ENCODE data around the gene ZNF500. TPM values are rescaled to one million over a fixed set of nuclear protein-coding genes. Genes with fewer than 3 reads are reported as not detected.

ZNF500 gene
- total RNA-seq, 1 experiment from 2014 or later, result 23.6 TPM

DNA sequence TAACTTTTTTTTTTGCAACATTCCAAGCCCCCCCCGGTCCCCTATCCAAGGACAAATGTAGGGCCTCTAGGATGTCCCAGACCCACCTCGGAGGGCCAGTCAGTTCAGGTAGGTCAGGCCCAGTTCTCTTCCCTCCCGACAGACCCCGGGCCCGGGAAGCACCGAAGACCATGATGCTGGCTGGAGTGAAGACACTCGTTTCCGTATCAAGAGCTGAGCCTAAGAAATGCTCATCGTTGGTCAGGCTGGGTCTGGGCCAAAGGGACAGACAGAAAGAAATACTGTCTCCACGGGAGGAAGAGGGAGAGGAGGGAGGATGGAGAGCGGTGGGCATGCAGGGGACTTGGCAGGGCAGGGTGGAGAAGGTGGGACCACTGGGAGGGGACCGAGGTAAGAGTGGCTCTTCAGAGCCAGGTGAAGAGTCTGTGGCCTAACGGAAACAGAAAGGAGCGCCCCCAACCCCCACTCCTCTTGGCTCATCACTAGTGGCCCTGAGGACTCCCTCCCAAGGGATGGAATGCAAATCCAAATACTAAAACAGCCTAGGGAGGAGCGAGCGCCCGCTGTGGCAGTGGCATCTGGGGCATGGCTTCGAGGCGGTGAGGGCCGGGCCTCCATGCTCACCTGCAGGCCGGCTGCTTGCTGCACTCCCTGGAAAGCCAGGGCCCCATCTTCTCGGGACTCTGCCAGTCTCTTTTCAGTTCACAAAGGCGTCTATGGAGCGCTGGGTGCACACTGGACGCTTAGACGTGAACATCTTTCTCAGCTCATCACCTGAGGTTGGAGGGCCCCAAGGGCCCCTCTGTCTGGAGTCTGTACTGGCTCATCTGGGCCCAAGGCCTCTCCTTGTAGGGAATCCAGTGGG lies 37.2 kb upstream of the ZNF500 start:
- CTCF ChIA-PET, result interaction anchor here (1.1 kb wide), 1 partner anchor 152 kb away, joined by 4 read pairs; no protein-coding TSS in a partner anchor
- intact Hi-C loops (cut with micrococcal nuclease; ENCODE audit: unreplicated experiment), result loop anchor here (2.0 kb wide), 1 partner anchor 153 kb away; no protein-coding TSS in a partner anchor
- Mint-ChIP-seq H3K4me3 (ENCODE audit: low read depth, unreplicated experiment) (peak overlapping the region; percentile 82), H3K27me3 (ENCODE audit: unreplicated experiment) (no peaks in the 10 kb centered on the region), H3K36me3 (ENCODE audit: insufficient read depth, unreplicated experiment) (peaks cover 97% of the 10 kb centered on the region), H3K4me1 (ENCODE audit: low read depth, unreplicated experiment) (peaks cover 9% of the 10 kb centered on the region), H3K27ac (ENCODE audit: unreplicated experiment) (peak overlapping the region; percentile 90), H3K9me3 (ENCODE audit: low read depth, unreplicated experiment) (no peaks in the 10 kb centered on the region)
- DNase-seq, result no peak
- BruUV-seq (replicated peaks), result no TSS peak
- TF ChIP-seq, protein P1, sequence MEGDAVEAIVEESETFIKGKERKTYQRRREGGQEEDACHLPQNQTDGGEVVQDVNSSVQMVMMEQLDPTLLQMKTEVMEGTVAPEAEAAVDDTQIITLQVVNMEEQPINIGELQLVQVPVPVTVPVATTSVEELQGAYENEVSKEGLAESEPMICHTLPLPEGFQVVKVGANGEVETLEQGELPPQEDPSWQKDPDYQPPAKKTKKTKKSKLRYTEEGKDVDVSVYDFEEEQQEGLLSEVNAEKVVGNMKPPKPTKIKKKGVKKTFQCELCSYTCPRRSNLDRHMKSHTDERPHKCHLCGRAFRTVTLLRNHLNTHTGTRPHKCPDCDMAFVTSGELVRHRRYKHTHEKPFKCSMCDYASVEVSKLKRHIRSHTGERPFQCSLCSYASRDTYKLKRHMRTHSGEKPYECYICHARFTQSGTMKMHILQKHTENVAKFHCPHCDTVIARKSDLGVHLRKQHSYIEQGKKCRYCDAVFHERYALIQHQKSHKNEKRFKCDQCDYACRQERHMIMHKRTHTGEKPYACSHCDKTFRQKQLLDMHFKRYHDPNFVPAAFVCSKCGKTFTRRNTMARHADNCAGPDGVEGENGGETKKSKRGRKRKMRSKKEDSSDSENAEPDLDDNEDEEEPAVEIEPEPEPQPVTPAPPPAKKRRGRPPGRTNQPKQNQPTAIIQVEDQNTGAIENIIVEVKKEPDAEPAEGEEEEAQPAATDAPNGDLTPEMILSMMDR (IDR thresholded peaks at IDR 0.05; ENCODE audit: unreplicated experiment), result no peak

DNA sequence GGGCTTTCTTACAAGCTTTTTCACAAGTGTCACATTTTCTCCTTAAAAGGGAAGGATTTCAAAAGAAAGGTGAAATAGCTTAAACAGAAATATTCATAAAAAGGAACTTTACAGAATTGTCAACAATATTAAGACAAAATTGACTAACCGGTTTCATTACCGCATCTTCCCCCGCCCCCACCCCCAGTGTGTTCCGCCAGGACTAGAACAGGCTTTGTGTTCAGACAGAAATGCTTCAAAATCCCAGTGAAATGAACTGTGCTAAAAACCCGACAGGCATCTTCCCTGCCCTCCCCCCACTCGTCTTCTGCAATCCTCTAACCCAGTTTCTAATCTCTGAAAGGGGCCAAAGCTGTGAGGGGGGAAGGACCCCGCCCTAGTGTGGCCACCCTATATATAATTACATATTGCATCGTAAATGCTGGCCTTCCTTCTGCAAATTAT lies 36.5 kb upstream of the ZNF500 start:
- BruUV-seq (replicated peaks), result no TSS peak
- TF ChIP-seq, protein P1 (IDR thresholded peaks at IDR 0.05; ENCODE audit: unreplicated experiment), result no peak
- Mint-ChIP-seq H3K36me3 (ENCODE audit: insufficient read depth, unreplicated experiment) (peaks cover 98% of the 10 kb centered on the region), H3K4me1 (ENCODE audit: low read depth, unreplicated experiment) (peaks cover 9% of the 10 kb centered on the region), H3K9me3 (ENCODE audit: low read depth, unreplicated experiment) (no peaks in the 10 kb centered on the region), H3K27ac (ENCODE audit: unreplicated experiment) (peak overlapping the region; percentile 90), H3K27me3 (ENCODE audit: unreplicated experiment) (no peaks in the 10 kb centered on the region), H3K4me3 (ENCODE audit: low read depth, unreplicated experiment) (peak overlapping the region; percentile 82)
- CTCF ChIA-PET, result interaction anchor here (1.1 kb wide), 1 partner anchor 152 kb away, joined by 4 read pairs; no protein-coding TSS in a partner anchor
- intact Hi-C loops (cut with micrococcal nuclease; ENCODE audit: unreplicated experiment), result loop anchor here (2.0 kb wide), 1 partner anchor 153 kb away; no protein-coding TSS in a partner anchor
- DNase-seq, result no peak

DNA sequence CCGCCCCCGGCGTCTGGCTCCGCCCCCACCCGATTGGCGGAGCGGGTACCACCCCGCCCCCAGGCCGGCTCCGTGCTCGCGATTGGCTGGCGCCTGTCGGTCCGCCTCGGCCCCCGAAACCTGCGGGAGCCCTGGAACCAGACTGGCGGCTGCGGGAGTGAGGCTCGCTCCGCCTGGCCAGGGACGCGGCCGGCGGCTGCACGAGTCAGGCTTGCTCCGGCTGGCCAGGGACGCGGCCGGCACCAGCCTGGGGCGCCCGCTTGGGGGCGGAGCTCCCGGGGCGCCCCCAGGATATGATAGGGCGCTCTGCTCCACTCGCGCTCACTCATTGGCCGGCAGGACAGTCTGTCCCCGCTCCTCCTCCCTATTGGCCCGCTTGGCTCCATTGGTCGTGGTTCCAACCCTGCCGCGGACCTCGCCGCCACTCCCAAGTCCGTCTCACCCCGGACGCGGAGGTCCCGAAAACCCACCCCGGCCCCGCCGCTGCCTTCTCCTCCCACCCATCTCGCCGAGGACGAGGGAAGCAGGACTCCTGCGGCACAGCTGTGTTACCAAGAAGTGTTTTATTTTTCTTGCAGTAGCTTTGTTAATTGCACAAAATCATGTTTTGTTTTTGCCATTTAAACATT lies 35.8 kb upstream of the ZNF500 start:
- CTCF ChIA-PET, result no interaction called here
- no peaks in the 10 kb centered on the region for H3K9me3 Mint-ChIP-seq (ENCODE audit: low read depth, unreplicated experiment)
- BruUV-seq (replicated peaks), result no TSS peak
- peak; percentile 97 for DNase-seq
- H3K36me3 Mint-ChIP-seq (ENCODE audit: insufficient read depth, unreplicated experiment), result peaks cover 92% of the 10 kb centered on the region
- H3K4me3 Mint-ChIP-seq (ENCODE audit: low read depth, unreplicated experiment), result peak overlapping the region; percentile 82
- H3K27me3 Mint-ChIP-seq (ENCODE audit: unreplicated experiment), result no peaks in the 10 kb centered on the region
- H3K27ac Mint-ChIP-seq (ENCODE audit: unreplicated experiment), result peak overlapping the region; percentile 90
- intact Hi-C loops (cut with micrococcal nuclease; ENCODE audit: unreplicated experiment), result loop anchor here (2.0 kb wide), 1 partner anchor 154 kb away; no protein-coding TSS in a partner anchor
- TF ChIP-seq, protein P1 (IDR thresholded peaks at IDR 0.05; ENCODE audit: unreplicated experiment), result no peak
- peaks cover 9% of the 10 kb centered on the region for H3K4me1 Mint-ChIP-seq (ENCODE audit: low read depth, unreplicated experiment)

DNA sequence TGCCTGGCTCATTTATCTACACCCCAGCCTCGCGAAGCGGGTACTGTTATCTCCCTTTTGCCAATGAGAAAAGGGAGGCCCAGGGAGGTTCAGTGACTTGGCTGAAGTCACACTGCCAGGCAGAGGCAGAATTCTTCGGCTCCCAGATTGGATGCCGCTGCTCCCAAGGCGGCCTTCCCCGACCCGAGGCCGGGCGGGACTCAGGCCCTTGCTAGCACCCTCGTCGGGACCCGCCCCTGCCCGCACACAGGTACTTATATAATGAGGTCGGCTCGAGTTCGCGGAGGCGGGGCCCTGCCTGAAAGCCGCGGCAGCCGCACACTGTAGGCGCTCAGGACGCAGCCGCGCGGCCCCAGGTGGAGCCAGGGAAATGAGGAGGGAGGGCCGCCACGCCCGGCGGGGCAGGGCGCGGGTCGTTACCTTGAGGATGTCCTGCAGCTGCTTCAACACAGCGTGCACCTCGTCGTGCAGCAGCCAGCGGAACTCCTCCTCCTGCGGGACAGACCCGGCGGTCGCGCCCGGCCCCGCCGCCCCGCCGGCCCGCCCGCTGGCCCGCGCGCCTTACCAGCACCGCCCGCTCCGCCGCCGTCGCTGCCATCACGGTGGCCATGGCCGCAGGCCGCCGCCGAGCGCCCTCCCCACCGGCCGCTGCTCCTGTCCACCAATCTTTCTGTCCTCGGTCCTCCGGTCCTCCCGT lies 35.1 kb upstream of the ZNF500 start, which contains the start of gene ROGDI:
Gene ROGDI, minus strand, starts transcription at position 672 of the 697 bp plus-strand sequence. Its CDS starts 62 bp downstream, at position 610.
- BruUV-seq (replicated peaks), result no TSS peak
- DNase-seq, result peak; percentile 92

More for the DNA sequence above, 35.1 kb upstream of the ZNF500 start, which contains the start of gene ROGDI:
- H3K4me3 Mint-ChIP-seq (ENCODE audit: low read depth, unreplicated experiment), result peak within 1 kb of the TSS; percentile 82
- CTCF ChIA-PET, result no interaction called here
- no peaks in the 10 kb centered on the region for H3K27me3 Mint-ChIP-seq (ENCODE audit: unreplicated experiment)
- TF ChIP-seq, protein P1 (IDR thresholded peaks at IDR 0.05; ENCODE audit: unreplicated experiment), result no peak
- H3K36me3 Mint-ChIP-seq (ENCODE audit: insufficient read depth, unreplicated experiment), result peaks cover 90% of the 10 kb centered on the region
- H3K27ac Mint-ChIP-seq (ENCODE audit: unreplicated experiment), result peak within 1 kb of the TSS; percentile 90
- H3K9me3 Mint-ChIP-seq (ENCODE audit: low read depth, unreplicated experiment), result no peaks in the 10 kb centered on the region
- intact Hi-C loops (cut with micrococcal nuclease; ENCODE audit: unreplicated experiment), result loop anchor here (2.0 kb wide), 1 partner anchor 155 kb away; no protein-coding TSS in a partner anchor
- H3K4me1 Mint-ChIP-seq (ENCODE audit: low read depth, unreplicated experiment), result peaks cover 9% of the 10 kb centered on the region
